H1 (cell line): ENCODE data around the gene ZNF473. TPM values are rescaled to one million over a fixed set of nuclear protein-coding genes. Genes with fewer than 3 reads are reported as not detected.

Source experiments
- CTCF ChIA-PET: fragments of 300-600 bp; sonication (Branson Sonifier 250); formaldehyde crosslinking; loops from one replicate; lab custom pipeline; 2021; ENCODE audit not compliant: partially characterized antibody; lab: Charles Lee
- POLR2A ChIA-PET: fragments of 300-600 bp; sonication (Branson Sonifier 250); formaldehyde crosslinking; loops from one replicate; lab custom pipeline; 2021; ENCODE audit warnings: inconsistent platforms; ENCODE audit not compliant: partially characterized antibody; lab: Charles Lee
- DNase-seq, 2 experiments: peaks; one replicate each; pipeline versions ENCODE4 v3.0.0 to v3.0.0-alpha.2; 2010 to 2022; ENCODE audit warnings: low spot score in 2 of 2, low read depth in 1 of 2, mixed read lengths in 1 of 2
- FAIRE-seq: peaks from 2 replicates; lab custom pipeline; 2011; peaks lifted over from hg19 to GRCh38; lab: Jason Lieb, UNC
- H2AFZ ChIP-seq: 2 replicates; pipeline ENCODE4 v1.8.1; 2012; ENCODE audit warnings: low read length, inconsistent platforms
- H2AK5ac ChIP-seq: 2 replicates; pipeline ENCODE4 v1.6.1; 2013; ENCODE audit warnings: low read depth, low read length
- H2BK120ac ChIP-seq: replicated peaks from 2 replicates; pipeline ENCODE3; 2013; ENCODE audit warnings: low read depth, low read length, inconsistent platforms
- H2BK12ac ChIP-seq: 2 replicates; pipeline ENCODE4 v1.6.1; 2013; ENCODE audit warnings: low read depth, low read length
- H2BK15ac ChIP-seq: 2 replicates; pipeline ENCODE4 v1.6.1; 2013; ENCODE audit warnings: low read length
- H2BK20ac ChIP-seq: 2 replicates; pipeline ENCODE4 v1.6.1; 2013; ENCODE audit warnings: low read length
- H2BK5ac ChIP-seq: 2 replicates; pipeline ENCODE4 v1.6.1; 2013; ENCODE audit warnings: low read depth, low read length
- H3K14ac ChIP-seq: 2 replicates; pipeline ENCODE4 v1.6.1; 2013; ENCODE audit warnings: inconsistent platforms; ENCODE audit not compliant: insufficient read length
- H3K18ac ChIP-seq: 2 replicates; pipeline ENCODE4 v1.6.1; 2013; ENCODE audit warnings: low read length; ENCODE audit errors: extremely low read depth
- H3K23ac ChIP-seq: 2 replicates; pipeline ENCODE4 v1.6.1; 2013; ENCODE audit warnings: inconsistent platforms; ENCODE audit not compliant: insufficient read length
- H3K23me2 ChIP-seq: 2 replicates; pipeline ENCODE4 v1.6.1; 2013; ENCODE audit warnings: low read depth, low read length
- H3K27ac ChIP-seq: 2 replicates; pipeline ENCODE4 v1.6.1; 2011; ENCODE audit warnings: low read depth, low read length, inconsistent platforms
- H3K27me3 ChIP-seq, 4 experiments: replicated peaks in 1 of 4; 1 replicate in 1 of 4; 2 replicates in 3 of 4; pipeline versions ENCODE4 v1.6.1 to v1.8.1; 2011 to 2013; ENCODE audit warnings: low read length in 3 of 4, mild to moderate bottlenecking in 3 of 4, inconsistent platforms in 2 of 4, mixed read lengths in 2 of 4, moderate library complexity in 1 of 4; ENCODE audit not compliant: control insufficient read depth in 3 of 4, insufficient read depth in 3 of 4; ENCODE audit errors: extremely low read depth in 1 of 4
- H3K36me3 ChIP-seq, 4 experiments: 2 replicates each; pipeline versions ENCODE4 v1.6.1 to v1.8.1; 2011 to 2013; ENCODE audit warnings: mild to moderate bottlenecking in 4 of 4, low read length in 3 of 4, moderate library complexity in 2 of 4, control low read depth in 1 of 4, inconsistent platforms in 1 of 4; ENCODE audit not compliant: insufficient read depth in 4 of 4, control insufficient read depth in 2 of 4
- H3K4ac ChIP-seq: replicated peaks from 2 replicates; pipeline ENCODE3; 2013; ENCODE audit warnings: low read length, low read depth, mixed read lengths, inconsistent platforms; ENCODE audit not compliant: insufficient read length
- H3K4me1 ChIP-seq, 4 experiments: replicated peaks in 1 of 4; 1 replicate in 1 of 4; 2 replicates in 3 of 4; pipeline versions ENCODE4 v1.6.1 to v1.8.1; 2011 to 2013; ENCODE audit warnings: low read length in 3 of 4, inconsistent platforms in 2 of 4, mixed read lengths in 1 of 4; ENCODE audit not compliant: insufficient read depth in 4 of 4, control insufficient read depth in 3 of 4
- H3K4me2 ChIP-seq, 2 experiments: 2 replicates each; pipeline versions ENCODE4 v1.6.1 to v1.8.1; 2011 to 2013; ENCODE audit warnings: low read depth in 2 of 2, low read length in 2 of 2, control low read depth in 1 of 2, inconsistent platforms in 1 of 2, mild to moderate bottlenecking in 1 of 2; ENCODE audit not compliant: insufficient read depth in 1 of 2
- H3K4me3 ChIP-seq, 4 experiments: fragments of 200-600, 300-600 bp in 1 of 4; sonication (generic), shearing (Covaris generic), sonication (Bioruptor Twin) in 1 of 4; 2 replicates each; pipeline versions ENCODE4 v1.5.1 to v1.8.1; 2011 to 2016; ENCODE audit warnings: low read length in 4 of 4, low read depth in 3 of 4, control low read depth in 2 of 4, inconsistent platforms in 2 of 4, mild to moderate bottlenecking in 2 of 4, mixed read lengths in 1 of 4, moderate library complexity in 1 of 4; ENCODE audit not compliant: insufficient read depth in 2 of 4; ENCODE audit errors: extremely low read depth in 1 of 4
- H3K56ac ChIP-seq: replicated peaks from 2 replicates; pipeline ENCODE3; 2013; ENCODE audit warnings: low read depth, mild to moderate bottlenecking, mixed read lengths, low read length, inconsistent platforms; ENCODE audit not compliant: insufficient read length
- H3K79me1 ChIP-seq: 2 replicates; pipeline ENCODE4 v1.6.1; 2013; ENCODE audit warnings: low read depth, low read length, control low read depth
- H3K79me2 ChIP-seq, 2 experiments: 2 replicates each; pipeline versions ENCODE4 v1.6.1 to v1.8.1; 2012 to 2013; ENCODE audit warnings: low read length in 2 of 2, mild to moderate bottlenecking in 2 of 2, inconsistent platforms in 1 of 2; ENCODE audit not compliant: insufficient read depth in 2 of 2, control insufficient read depth in 1 of 2
- H3K9ac ChIP-seq, 4 experiments: replicated peaks in 1 of 4; 1 replicate in 1 of 4; 2 replicates in 3 of 4; pipeline versions ENCODE4 v1.6.1 to v1.8.1; 2011 to 2013; ENCODE audit warnings: low read depth in 3 of 4, low read length in 3 of 4, control low read depth in 2 of 4, mild to moderate bottlenecking in 2 of 4, moderate library complexity in 2 of 4, inconsistent platforms in 1 of 4; ENCODE audit errors: extremely low read depth in 1 of 4
- H3K9me3 ChIP-seq, 2 experiments: 2 replicates each; pipeline versions ENCODE4 v1.6.1 to v1.8.1; 2012 to 2013; ENCODE audit warnings: mild to moderate bottlenecking in 2 of 2, moderate library complexity in 2 of 2, control low read depth in 1 of 2, inconsistent platforms in 1 of 2, low read depth in 1 of 2, low read length in 1 of 2, mixed read lengths in 1 of 2; ENCODE audit not compliant: insufficient read depth in 2 of 2
- H4K20me1 ChIP-seq, 2 experiments: replicated peaks in 1 of 2; 2 replicates each; pipeline versions ENCODE3 to v1.8.1; 2011 to 2013; ENCODE audit warnings: inconsistent platforms in 2 of 2, low read length in 2 of 2, mild to moderate bottlenecking in 1 of 2; ENCODE audit not compliant: insufficient read depth in 2 of 2, control insufficient read depth in 1 of 2
- H4K5ac ChIP-seq: 2 replicates; pipeline ENCODE4 v1.6.1; 2013; ENCODE audit warnings: low read length, low read depth, mixed read lengths, inconsistent platforms; ENCODE audit not compliant: insufficient read length
- H4K8ac ChIP-seq: 2 replicates; pipeline ENCODE4 v1.8.0; 2013; ENCODE audit warnings: mild to moderate bottlenecking, moderate library complexity, low read length, inconsistent platforms; ENCODE audit not compliant: insufficient read depth; ENCODE audit errors: extremely low read depth
- H4K91ac ChIP-seq: replicated peaks from 2 replicates; pipeline ENCODE3; 2013; ENCODE audit warnings: low read length, mixed read lengths, inconsistent platforms; ENCODE audit not compliant: insufficient read length
- ATF2 ChIP-seq: IDR thresholded peaks from 2 replicates; pipeline ENCODE4 v1.6.1; 2012; ENCODE audit warnings: low read length, inconsistent platforms
- CTBP2 ChIP-seq: IDR thresholded peaks from 2 replicates; pipeline ENCODE4 v1.7.0; 2011; ENCODE audit warnings: borderline replicate concordance, mild to moderate bottlenecking, moderate library complexity, mixed read lengths, low read length; ENCODE audit not compliant: insufficient read depth, insufficient read length
- HDAC6 ChIP-seq: IDR thresholded peaks from one replicate; pipeline ENCODE4 v1.7.1; 2012; ENCODE audit warnings: low read depth, mild to moderate bottlenecking, inconsistent platforms, low read length, moderate library complexity
- JUN ChIP-seq: IDR thresholded peaks from 2 replicates; pipeline ENCODE4 v1.6.1; 2011; ENCODE audit warnings: low read depth, mild to moderate bottlenecking, improper control_type of control experiment, low read length
- KDM5A ChIP-seq: fragments of 200-600 bp; IDR thresholded peaks from 2 replicates; pipeline ENCODE4 v1.7.1; 2012; ENCODE audit warnings: mild to moderate bottlenecking, low read length, inconsistent platforms, mixed read lengths
- NANOG ChIP-seq: IDR thresholded peaks from 2 replicates; pipeline ENCODE4 v1.6.1; 2011; ENCODE audit warnings: low read length, low read depth, mild to moderate bottlenecking, inconsistent platforms; ENCODE audit not compliant: insufficient read depth, poor library complexity, severe bottlenecking
- NRF1 ChIP-seq: IDR thresholded peaks from 2 replicates; pipeline ENCODE4 v1.6.1; 2011; ENCODE audit warnings: mild to moderate bottlenecking, low read depth, low read length, improper control_type of control experiment
- PHF8 ChIP-seq: fragments of 200-600 bp; sonication (generic); conservative IDR thresholded peaks from 2 replicates; pipeline ENCODE4 v1.7.1; 2012; ENCODE audit warnings: low read depth, mild to moderate bottlenecking, inconsistent platforms, low read length, moderate library complexity
- POLR2A ChIP-seq, 2 experiments: IDR thresholded peaks; 1 replicate in 1 of 2; 2 replicates in 1 of 2; pipeline ENCODE4 v1.6.1; 2011; ENCODE audit warnings: low read depth in 2 of 2, low read length in 2 of 2, mild to moderate bottlenecking in 2 of 2; ENCODE audit errors: control extremely low read depth in 1 of 2
- RAD21 ChIP-seq, 2 experiments: IDR thresholded peaks in 1 of 2; conservative IDR thresholded peaks in 1 of 2; 2 replicates each; pipeline ENCODE4 v1.6.1; 2011; ENCODE audit warnings: low read depth in 2 of 2, low read length in 2 of 2, improper control_type of control experiment in 1 of 2, inconsistent platforms in 1 of 2, mild to moderate bottlenecking in 1 of 2, moderate library complexity in 1 of 2
- SIN3A ChIP-seq, 2 experiments: IDR thresholded peaks in 1 of 2; conservative IDR thresholded peaks in 1 of 2; 2 replicates each; pipeline ENCODE4 v1.6.1; 2011 to 2012; ENCODE audit warnings: low read length in 2 of 2, improper control_type of control experiment in 1 of 2, low read depth in 1 of 2, mild to moderate bottlenecking in 1 of 2
- TCF12 ChIP-seq: IDR thresholded peaks from 2 replicates; pipeline ENCODE4 v1.6.1; 2011; ENCODE audit warnings: low read depth, mild to moderate bottlenecking, low read length
- WGBS, 2 experiments: shearing (Covaris generic) in 1 of 2; methylation state at CpG; one replicate each; pipeline versions ENCODE4 v1.1.6 to v1.1.7; 2013 to 2015; ENCODE audit warnings: low lambda C conversion rate in 2 of 2, mixed read lengths in 2 of 2, inconsistent platforms in 1 of 2, low coverage in 1 of 2, missing lambda C conversion rate in 1 of 2; ENCODE audit not compliant: insufficient replicate concordance in 2 of 2, insufficient coverage in 1 of 2, insufficient read length in 1 of 2; ENCODE audit errors: extremely low coverage in 1 of 2, missing lambda C conversion rate in 1 of 2; 5-methylcytosine and 5-hydroxymethylcytosine counted together
- polyA plus RNA-seq, 7 experiments: library from polyadenylated mRNA; depleted of rRNA in 3 of 7; stranded (reverse) in 5 of 7; unstranded in 2 of 7; fragments of >200 nt in 5 of 7; fragments of 200-250 nt in 2 of 7; gene quantifications; 1 replicate in 5 of 7; 2 replicates in 1 of 7; 4 replicates in 1 of 7; pipeline versions ENCODE4 v1.2.1 to v1.2.3, GENCODE V29; 2011 to 2013; ENCODE audit warnings: missing spikeins in 2 of 7, mixed read lengths in 2 of 7
- total RNA-seq: library from RNA; stranded (reverse); fragmentation: NEBNext Ultra II Directional; extraction: Animal tissue kit (Norgen Biotek cat#: 25700); gene quantifications from 2 replicates; pipeline ENCODE4 v1.2.1, GENCODE V29; 2021

The ZNF473 gene
- total and polyA plus RNA-seq, 2 of the 8 experiments (the other 6 are each of a cell fraction or from before 2014, with no cell fraction given): 5.2 to 11.7 TPM

- H3K23ac ChIP-seq: no peak overlapping the region
- no peaks in the 10 kb centered on the region; a peak in 1 of 7 replicates for H3K4me1 ChIP-seq
- no peak overlapping the region for H3K27ac ChIP-seq
- no peak overlapping the region for H3K9ac ChIP-seq
- 76% methylated on average over 3 of the region's 3 CpGs; no CpG with 5 or more reads in 1 of the 2 experiments for WGBS, 2 experiments
- CTCF ChIA-PET: interaction anchor here (0.6 to 16.2 kb wide), 5 partner anchors 9 to 941 kb away, joined by 3 to 231 read pairs (median 4); no protein-coding TSS in a partner anchor
- no peak overlapping the region for H3K56ac ChIP-seq
- POLR2A ChIA-PET: interaction anchor here (1.3 to 1.6 kb wide), 3 partner anchors 9 to 48 kb away, joined by 3 to 6 read pairs (median 3); partner anchors contain the start of genes ATF5 and NUP62
- no peak overlapping the region for H2BK20ac ChIP-seq
- no peak overlapping the region for H2AFZ ChIP-seq
- H3K79me2 ChIP-seq: no peaks in the 10 kb centered on the region
- no peak for TF ChIP-seq PHF8
- no peak for TF ChIP-seq SIN3A (conservative IDR thresholded peaks at IDR 0.05 in 1 of 2, IDR thresholded peaks at IDR 0.05 in 1 of 2; ENCODE audit: low read depth in 1 of 2, low read length in 2 of 2)
- TF ChIP-seq NANOG: no peak
- TF ChIP-seq KDM5A: no peak
- TF ChIP-seq POLR2A (IDR thresholded peaks at IDR 0.05; ENCODE audit: control extremely low read depth in 1 of 2, low read depth in 2 of 2, low read length in 2 of 2): no peak
- no peak for TF ChIP-seq NRF1
- TF ChIP-seq JUN: no peak
- TF ChIP-seq RAD21 (IDR thresholded peaks at IDR 0.05 in 1 of 2, conservative IDR thresholded peaks at IDR 0.05 in 1 of 2; ENCODE audit: low read depth in 2 of 2, low read length in 2 of 2): no peak
- no peak for TF ChIP-seq ATF2
- TF ChIP-seq HDAC6: no peak
- TF ChIP-seq TCF12: no peak
- TF ChIP-seq CTBP2: no peak
- no peak overlapping the region for H2BK12ac ChIP-seq
- H2BK5ac ChIP-seq: no peak overlapping the region
- H4K8ac ChIP-seq: no peak overlapping the region
- H3K18ac ChIP-seq: no peak overlapping the region
- H3K4ac ChIP-seq: no peak overlapping the region
- H3K27me3 ChIP-seq: no peaks in the 10 kb centered on the region
- DNase-seq: no peak
- H3K14ac ChIP-seq: no peak overlapping the region
- FAIRE-seq: no peak
- H2AK5ac ChIP-seq: no peak overlapping the region
- no peaks in the 10 kb centered on the region for H3K9me3 ChIP-seq
- no peak overlapping the region for H4K91ac ChIP-seq
- H2BK15ac ChIP-seq: no peak overlapping the region
- H3K36me3 ChIP-seq: no peaks in the 10 kb centered on the region
- no peaks in the 10 kb centered on the region for H3K23me2 ChIP-seq
- H2BK120ac ChIP-seq: no peak overlapping the region
- no peaks in the 10 kb centered on the region for H3K79me1 ChIP-seq
- peaks cover 0 to 2% of the 10 kb centered on the region in 2 experiments for H4K20me1 ChIP-seq
- no peak overlapping the region for H3K4me3 ChIP-seq
- no peak overlapping the region for H3K4me2 ChIP-seq
- H4K5ac ChIP-seq: no peak overlapping the region
Observed at GRCh38 chr19:49976496-49976895, 49.3 kb upstream of the ZNF473 start.
